ENCODE measurements around the gene ZCCHC14.

Gene ZCCHC14

GRCh38 chr16:87495578-87496446 lies 3.0 kb upstream of the ZCCHC14 start:
- no peaks in the 10 kb centered on the region for H3K4me1 ChIP-seq (ENCODE audit: low read length)
- H3K27ac ChIP-seq (ENCODE audit: low read length): no peak overlapping the region
- H2AFZ ChIP-seq (ENCODE audit: low read length): no peak overlapping the region
- H3K79me2 ChIP-seq (ENCODE audit: low read length): no peaks in the 10 kb centered on the region
- no peaks in the 10 kb centered on the region for H3F3A ChIP-seq (ENCODE audit: insufficient read depth, low read length)
- H3K9me2 ChIP-seq (replicated peaks; ENCODE audit: insufficient read depth, low read length): no peaks in the 10 kb centered on the region
- no peaks in the 10 kb centered on the region for H3K9me3 ChIP-seq (replicated peaks; ENCODE audit: insufficient read depth, low read length)
- no peak for DNase-seq
- no peak overlapping the region for H3K9ac ChIP-seq (ENCODE audit: low read length)
- no peak overlapping the region for H3K4me2 ChIP-seq (ENCODE audit: low read depth, low read length)
- no peaks in the 10 kb centered on the region for H4K20me1 ChIP-seq (ENCODE audit: insufficient read depth, low read length)
- no peak overlapping the region for H3K4me3 ChIP-seq (ENCODE audit: low read length)
- H3K36me3 ChIP-seq (replicated peaks; ENCODE audit: insufficient read depth, low read length): no peaks in the 10 kb centered on the region
- H3K27me3 ChIP-seq (replicated peaks; ENCODE audit: insufficient read depth, low read length): no peaks in the 10 kb centered on the region; the same call in 1 of the 2 replicates
- TF ChIP-seq CTCF (IDR thresholded peaks at IDR 0.05; ENCODE audit: low read length) (no peak), EZH2phosphoT487 (IDR thresholded peaks at IDR 0.05; ENCODE audit: low read length) (no peak), EZH2 (optimal IDR thresholded peaks at IDR 0.05; ENCODE audit: low read depth, low read length) (no peak)

- Histone ChIP-seq H3K4me1 (ENCODE audit: low read length) (no peaks in the 10 kb centered on the region), H4K20me1 (ENCODE audit: insufficient read depth, low read length) (no peaks in the 10 kb centered on the region), H3K27me3 (replicated peaks; ENCODE audit: insufficient read depth, low read length) (no peaks in the 10 kb centered on the region), H3K4me2 (ENCODE audit: low read depth, low read length) (peak overlapping the region; percentile 33; the same call in 1 of the 2 replicates), H3K9ac (ENCODE audit: low read length) (no peak overlapping the region), H3K4me3 (ENCODE audit: low read length) (peak overlapping the region; percentile 48), H3K9me2 (replicated peaks; ENCODE audit: insufficient read depth, low read length) (no peaks in the 10 kb centered on the region), H2AFZ (ENCODE audit: low read length) (no peak overlapping the region), H3K79me2 (ENCODE audit: low read length) (no peaks in the 10 kb centered on the region), H3K9me3 (replicated peaks; ENCODE audit: insufficient read depth, low read length) (no peaks in the 10 kb centered on the region), H3F3A (ENCODE audit: insufficient read depth, low read length) (no peaks in the 10 kb centered on the region), H3K27ac (ENCODE audit: low read length) (no peak overlapping the region), H3K36me3 (replicated peaks; ENCODE audit: insufficient read depth, low read length) (no peaks in the 10 kb centered on the region)
- no peak for DNase-seq
- no peak for TF ChIP-seq CTCF (IDR thresholded peaks at IDR 0.05; ENCODE audit: low read length)
- TF ChIP-seq EZH2 (optimal IDR thresholded peaks at IDR 0.05; ENCODE audit: low read depth, low read length): no peak
- TF ChIP-seq EZH2phosphoT487 (IDR thresholded peaks at IDR 0.05; ENCODE audit: low read length): no peak
Measured at GRCh38 chr16:87493608-87494280, 920 bp upstream of the ZCCHC14 start.

- Histone ChIP-seq H3F3A (ENCODE audit: insufficient read depth, low read length) (no peaks in the 10 kb centered on the region), H2AFZ (ENCODE audit: low read length) (no peak overlapping the region), H3K9ac (ENCODE audit: low read length) (no peak overlapping the region), H3K27ac (ENCODE audit: low read length) (no peak overlapping the region), H3K4me2 (ENCODE audit: low read depth, low read length) (no peak overlapping the region), H3K9me3 (replicated peaks; ENCODE audit: insufficient read depth, low read length) (no peaks in the 10 kb centered on the region), H3K79me2 (ENCODE audit: low read length) (no peaks in the 10 kb centered on the region), H3K4me3 (ENCODE audit: low read length) (no peak overlapping the region), H3K4me1 (ENCODE audit: low read length) (no peaks in the 10 kb centered on the region), H3K27me3 (replicated peaks; ENCODE audit: insufficient read depth, low read length) (no peaks in the 10 kb centered on the region), H3K9me2 (replicated peaks; ENCODE audit: insufficient read depth, low read length) (no peaks in the 10 kb centered on the region), H4K20me1 (ENCODE audit: insufficient read depth, low read length) (no peaks in the 10 kb centered on the region), H3K36me3 (replicated peaks; ENCODE audit: insufficient read depth, low read length) (no peaks in the 10 kb centered on the region)
- no peak for TF ChIP-seq EZH2phosphoT487 (IDR thresholded peaks at IDR 0.05; ENCODE audit: low read length)
- no peak for TF ChIP-seq CTCF (IDR thresholded peaks at IDR 0.05; ENCODE audit: low read length)
- no peak for TF ChIP-seq EZH2 (optimal IDR thresholded peaks at IDR 0.05; ENCODE audit: low read depth, low read length)
- no peak for DNase-seq
Measured at GRCh38 chr16:87492291-87492630, 563 bp downstream of the ZCCHC14 start.
